Measurements from ENCODE around the gene DENND1C. TPM values are rescaled to one million over a fixed set of nuclear protein-coding genes. Genes with fewer than 3 reads are reported as not detected.

DENND1C gene
- total and polyA plus RNA-seq, 9 of the 15 experiments (the other 6 are each of a cell fraction or from before 2014, with no cell fraction given) = 0.03 to 1.2 (median 0.32) TPM; not detected in 1

- TF ChIP-seq CUX1 (CRISPR knock-in tag; IDR thresholded peaks at IDR 0.05) (0 out of 2 replicates have a peak, but pooled peaks have one; percentile 58), NUFIP1 (IDR thresholded peaks at IDR 0.05; ENCODE audit: partially characterized antibody) (no peak), HEY1 (CRISPR knock-in tag; IDR thresholded peaks at IDR 0.05; ENCODE audit: borderline replicate concordance) (no peak), IRF9 (tag; IDR thresholded peaks at IDR 0.05) (peak; percentile 70; the same call in 1 of the 2 replicates), SRSF1 (IDR thresholded peaks at IDR 0.05; ENCODE audit: low read depth, low read length) (no peak), TCFL5 (CRISPR knock-in tag; conservative IDR thresholded peaks at IDR 0.05) (no peak), MAFG (tag; conservative IDR thresholded peaks at IDR 0.05) (no peak), FOXP1 (CRISPR knock-in tag; IDR thresholded peaks at IDR 0.05) (peak; percentile 99), HOXB6 (CRISPR knock-in tag; IDR thresholded peaks at IDR 0.05; ENCODE audit: borderline replicate concordance) (no peak), SREBF2 (CRISPR knock-in tag; IDR thresholded peaks at IDR 0.05) (peak; percentile 95; the same call in 1 of the 2 replicates), RERE (CRISPR knock-in tag; IDR thresholded peaks at IDR 0.05; ENCODE audit: borderline replicate concordance) (no peak), FOXK2 (conservative IDR thresholded peaks at IDR 0.05 in 1 of 2, IDR thresholded peaks at IDR 0.05 in 1 of 2; ENCODE audit: low read depth in 2 of 2) (peak in 1 of 2 experiments; percentile 87; a peak in 3 of 4 replicates)
These were observed 56.5 kb downstream of the DENND1C start (continued) for GRCh38 chr19:6424939-6425731.

Measured in K562 (cell line).